ENCODE data around the gene DNAI7. TPM values are rescaled to one million over a fixed set of nuclear protein-coding genes. Genes with fewer than 3 reads are reported as not detected.

Gene DNAI7
- polyA plus RNA-seq, 3 donors, result 4.4 to 9.0 (median 7.1) TPM

DNA sequence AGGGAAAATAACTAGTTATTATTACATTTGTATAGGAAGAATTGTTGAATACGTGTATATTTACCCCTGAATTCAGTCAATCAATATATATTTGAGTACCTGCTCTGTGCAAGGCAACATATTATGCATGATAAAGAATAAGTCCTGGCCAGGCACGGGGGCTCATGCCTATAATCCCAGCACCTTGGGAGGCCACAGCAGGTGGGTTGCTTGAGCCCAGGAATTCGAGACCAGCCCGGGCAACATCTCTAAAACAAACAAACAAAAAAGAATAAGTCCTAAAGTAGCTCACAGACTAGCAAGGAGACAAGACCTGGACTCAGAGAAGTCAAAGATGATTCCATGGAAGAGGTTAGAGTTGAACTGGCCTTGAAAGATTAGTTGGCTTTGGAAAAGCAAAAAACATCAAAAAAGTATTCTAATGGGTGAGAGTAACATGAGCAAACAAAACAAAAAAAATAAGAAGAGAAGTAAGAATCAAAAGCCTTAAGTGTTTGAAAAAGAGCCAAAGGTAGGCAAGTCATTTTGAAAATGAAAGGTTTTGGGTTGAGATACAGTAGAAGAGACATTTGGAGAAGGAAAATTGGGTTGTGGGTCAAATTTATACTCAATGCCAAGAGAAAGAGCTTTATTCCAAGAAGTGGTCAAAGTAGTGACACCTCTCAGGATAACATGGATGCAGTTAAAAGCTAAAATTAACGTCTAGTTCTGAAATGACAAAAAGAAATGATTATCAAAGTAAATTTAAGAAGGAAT lies 130.9 kb downstream of the DNAI7 start:
- no peak for DNase-seq (ENCODE audit: extremely low read depth in 1 of 11, low read depth in 9 of 11, low spot score in 4 of 11)

DNA sequence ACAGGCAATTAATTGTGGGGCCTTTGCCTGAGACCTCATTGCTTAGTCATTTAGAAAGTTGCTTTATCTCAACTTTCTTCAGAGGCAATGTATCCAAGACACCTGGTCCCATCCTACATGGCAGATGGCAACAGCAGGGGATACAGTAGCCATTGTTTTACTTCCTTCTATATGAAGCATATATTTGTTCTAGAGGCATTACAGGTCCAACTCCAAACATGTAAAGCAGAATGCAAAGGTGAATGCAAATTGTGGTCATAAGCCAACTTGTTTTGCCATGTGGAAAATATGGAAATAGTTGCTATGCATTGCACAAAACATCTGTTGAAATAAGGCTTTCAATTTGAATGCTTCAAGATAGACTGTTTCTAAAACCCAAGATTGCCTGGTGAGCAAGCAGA lies 136.3 kb downstream of the DNAI7 start:
- DNase-seq (ENCODE audit: extremely low read depth in 1 of 11, low read depth in 9 of 11, low spot score in 4 of 11), result no peak

Other genes starting within 250 kb of the DNAI7 start
- 10 to 100 TPM; 51.0 to 54.8 (median 53.9) TPM for gene BCAT1, start 246.1 kb downstream of the DNAI7 start, polyA plus RNA-seq (ENCODE audit: insufficient read length in 3 of 3)
- gene ETFRF1, start 77 bp upstream of the DNAI7 start, polyA plus RNA-seq (ENCODE audit: insufficient read length in 3 of 3), result 10 to 100 TPM; 36.6 to 45.1 (median 40.7) TPM
- 10 to 100 TPM; 34.1 to 40.1 (median 37.2) TPM for gene KRAS, start 55.8 kb upstream of the DNAI7 start, polyA plus RNA-seq (ENCODE audit: insufficient read length in 3 of 3)

Data from renal cortex interstitium (tissue), 11 donors.